ENCODE data around the gene GPR3. TPM values are rescaled to one million over a fixed set of nuclear protein-coding genes. Genes with fewer than 3 reads are reported as not detected.

GPR3 gene
- total and polyA plus RNA-seq, 2 of the 13 experiments (the other 11 are each of a cell fraction or from before 2014, with no cell fraction given): 1.00 to 2.6 TPM

DNA sequence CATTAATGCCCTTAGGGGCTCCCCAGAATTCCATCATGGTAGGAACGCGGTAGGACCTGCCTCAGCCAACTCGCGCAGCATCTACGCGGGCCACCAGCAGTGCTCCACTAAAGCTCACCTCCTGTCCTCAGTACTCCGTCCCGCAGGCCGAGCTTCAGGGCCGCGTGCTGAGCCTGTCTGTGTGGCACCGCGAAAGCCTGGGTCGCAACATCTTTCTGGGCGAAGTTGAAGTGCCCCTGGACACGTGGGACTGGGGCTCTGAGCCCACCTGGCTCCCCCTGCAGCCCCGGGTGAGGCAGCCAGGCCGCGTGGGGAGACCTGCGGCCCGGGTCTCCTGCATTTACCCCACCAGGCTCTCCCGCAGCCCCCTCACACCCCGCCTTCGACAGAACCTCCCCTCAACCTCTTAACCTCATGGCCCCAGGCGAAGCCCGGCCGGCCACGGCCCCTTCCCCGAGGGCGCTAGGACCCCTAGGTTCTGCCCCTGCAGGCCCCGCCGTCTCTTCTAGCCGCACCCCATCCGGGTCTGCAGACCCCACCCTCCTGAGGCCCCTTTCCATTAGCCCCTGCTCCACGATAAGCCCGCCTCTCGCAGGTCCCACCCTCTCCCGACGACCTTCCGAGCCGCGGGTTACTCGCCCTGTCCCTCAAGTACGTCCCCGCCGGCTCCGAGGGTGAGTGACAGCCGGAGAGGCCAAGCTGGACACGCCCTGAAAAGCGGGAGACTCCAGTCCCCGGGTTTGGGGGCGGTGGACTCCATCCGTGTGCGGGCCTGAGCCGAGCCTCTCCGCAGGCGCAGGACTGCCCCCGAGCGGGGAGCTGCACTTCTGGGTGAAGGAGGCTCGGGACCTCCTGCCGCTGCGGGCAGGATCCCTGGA is 41.5 kb upstream of the GPR3 start (continued):
- TF ChIP-seq RNF2 (conservative IDR thresholded peaks at IDR 0.05; ENCODE audit: low read depth): no peak
- peak; percentile 83 for TF ChIP-seq AGO2 (optimal IDR thresholded peaks at IDR 0.05; ENCODE audit: low read depth, low read length)
- TF ChIP-seq, protein P1, sequence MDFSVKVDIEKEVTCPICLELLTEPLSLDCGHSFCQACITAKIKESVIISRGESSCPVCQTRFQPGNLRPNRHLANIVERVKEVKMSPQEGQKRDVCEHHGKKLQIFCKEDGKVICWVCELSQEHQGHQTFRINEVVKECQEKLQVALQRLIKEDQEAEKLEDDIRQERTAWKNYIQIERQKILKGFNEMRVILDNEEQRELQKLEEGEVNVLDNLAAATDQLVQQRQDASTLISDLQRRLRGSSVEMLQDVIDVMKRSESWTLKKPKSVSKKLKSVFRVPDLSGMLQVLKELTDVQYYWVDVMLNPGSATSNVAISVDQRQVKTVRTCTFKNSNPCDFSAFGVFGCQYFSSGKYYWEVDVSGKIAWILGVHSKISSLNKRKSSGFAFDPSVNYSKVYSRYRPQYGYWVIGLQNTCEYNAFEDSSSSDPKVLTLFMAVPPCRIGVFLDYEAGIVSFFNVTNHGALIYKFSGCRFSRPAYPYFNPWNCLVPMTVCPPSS (IDR thresholded peaks at IDR 0.05): no peak
- TF ChIP-seq NFYB (CRISPR knock-in tag; IDR thresholded peaks at IDR 0.05): peak; percentile 52
- no peak for TF ChIP-seq ISX (CRISPR knock-in tag; conservative IDR thresholded peaks at IDR 0.05)
- TF ChIP-seq, protein P2, sequence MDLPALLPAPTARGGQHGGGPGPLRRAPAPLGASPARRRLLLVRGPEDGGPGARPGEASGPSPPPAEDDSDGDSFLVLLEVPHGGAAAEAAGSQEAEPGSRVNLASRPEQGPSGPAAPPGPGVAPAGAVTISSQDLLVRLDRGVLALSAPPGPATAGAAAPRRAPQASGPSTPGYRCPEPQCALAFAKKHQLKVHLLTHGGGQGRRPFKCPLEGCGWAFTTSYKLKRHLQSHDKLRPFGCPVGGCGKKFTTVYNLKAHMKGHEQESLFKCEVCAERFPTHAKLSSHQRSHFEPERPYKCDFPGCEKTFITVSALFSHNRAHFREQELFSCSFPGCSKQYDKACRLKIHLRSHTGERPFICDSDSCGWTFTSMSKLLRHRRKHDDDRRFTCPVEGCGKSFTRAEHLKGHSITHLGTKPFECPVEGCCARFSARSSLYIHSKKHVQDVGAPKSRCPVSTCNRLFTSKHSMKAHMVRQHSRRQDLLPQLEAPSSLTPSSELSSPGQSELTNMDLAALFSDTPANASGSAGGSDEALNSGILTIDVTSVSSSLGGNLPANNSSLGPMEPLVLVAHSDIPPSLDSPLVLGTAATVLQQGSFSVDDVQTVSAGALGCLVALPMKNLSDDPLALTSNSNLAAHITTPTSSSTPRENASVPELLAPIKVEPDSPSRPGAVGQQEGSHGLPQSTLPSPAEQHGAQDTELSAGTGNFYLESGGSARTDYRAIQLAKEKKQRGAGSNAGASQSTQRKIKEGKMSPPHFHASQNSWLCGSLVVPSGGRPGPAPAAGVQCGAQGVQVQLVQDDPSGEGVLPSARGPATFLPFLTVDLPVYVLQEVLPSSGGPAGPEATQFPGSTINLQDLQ (CRISPR knock-in tag; IDR thresholded peaks at IDR 0.05): no peak
- TF ChIP-seq, protein P3, sequence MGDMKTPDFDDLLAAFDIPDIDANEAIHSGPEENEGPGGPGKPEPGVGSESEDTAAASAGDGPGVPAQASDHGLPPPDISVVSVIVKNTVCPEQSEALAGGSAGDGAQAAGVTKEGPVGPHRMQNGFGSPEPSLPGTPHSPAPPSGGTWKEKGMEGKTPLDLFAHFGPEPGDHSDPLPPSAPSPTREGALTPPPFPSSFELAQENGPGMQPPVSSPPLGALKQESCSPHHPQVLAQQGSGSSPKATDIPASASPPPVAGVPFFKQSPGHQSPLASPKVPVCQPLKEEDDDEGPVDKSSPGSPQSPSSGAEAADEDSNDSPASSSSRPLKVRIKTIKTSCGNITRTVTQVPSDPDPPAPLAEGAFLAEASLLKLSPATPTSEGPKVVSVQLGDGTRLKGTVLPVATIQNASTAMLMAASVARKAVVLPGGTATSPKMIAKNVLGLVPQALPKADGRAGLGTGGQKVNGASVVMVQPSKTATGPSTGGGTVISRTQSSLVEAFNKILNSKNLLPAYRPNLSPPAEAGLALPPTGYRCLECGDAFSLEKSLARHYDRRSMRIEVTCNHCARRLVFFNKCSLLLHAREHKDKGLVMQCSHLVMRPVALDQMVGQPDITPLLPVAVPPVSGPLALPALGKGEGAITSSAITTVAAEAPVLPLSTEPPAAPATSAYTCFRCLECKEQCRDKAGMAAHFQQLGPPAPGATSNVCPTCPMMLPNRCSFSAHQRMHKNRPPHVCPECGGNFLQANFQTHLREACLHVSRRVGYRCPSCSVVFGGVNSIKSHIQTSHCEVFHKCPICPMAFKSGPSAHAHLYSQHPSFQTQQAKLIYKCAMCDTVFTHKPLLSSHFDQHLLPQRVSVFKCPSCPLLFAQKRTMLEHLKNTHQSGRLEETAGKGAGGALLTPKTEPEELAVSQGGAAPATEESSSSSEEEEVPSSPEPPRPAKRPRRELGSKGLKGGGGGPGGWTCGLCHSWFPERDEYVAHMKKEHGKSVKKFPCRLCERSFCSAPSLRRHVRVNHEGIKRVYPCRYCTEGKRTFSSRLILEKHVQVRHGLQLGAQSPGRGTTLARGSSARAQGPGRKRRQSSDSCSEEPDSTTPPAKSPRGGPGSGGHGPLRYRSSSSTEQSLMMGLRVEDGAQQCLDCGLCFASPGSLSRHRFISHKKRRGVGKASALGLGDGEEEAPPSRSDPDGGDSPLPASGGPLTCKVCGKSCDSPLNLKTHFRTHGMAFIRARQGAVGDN (CRISPR knock-in tag; IDR thresholded peaks at IDR 0.05): peak; percentile 75
- 0 out of 4 replicates have a peak, but pooled peaks of 1 of the 2 experiments have one; percentile 13 for TF ChIP-seq POLR2A (IDR thresholded peaks at IDR 0.05; ENCODE audit: insufficient read depth in 1 of 2, low read depth in 2 of 2, low read length in 2 of 2)
- no peak for TF ChIP-seq GLI4 (CRISPR knock-in tag; IDR thresholded peaks at IDR 0.05; ENCODE audit: borderline replicate concordance)
- no peak for TF ChIP-seq MTF1 (CRISPR knock-in tag; IDR thresholded peaks at IDR 0.05)
- TF ChIP-seq, protein P4, sequence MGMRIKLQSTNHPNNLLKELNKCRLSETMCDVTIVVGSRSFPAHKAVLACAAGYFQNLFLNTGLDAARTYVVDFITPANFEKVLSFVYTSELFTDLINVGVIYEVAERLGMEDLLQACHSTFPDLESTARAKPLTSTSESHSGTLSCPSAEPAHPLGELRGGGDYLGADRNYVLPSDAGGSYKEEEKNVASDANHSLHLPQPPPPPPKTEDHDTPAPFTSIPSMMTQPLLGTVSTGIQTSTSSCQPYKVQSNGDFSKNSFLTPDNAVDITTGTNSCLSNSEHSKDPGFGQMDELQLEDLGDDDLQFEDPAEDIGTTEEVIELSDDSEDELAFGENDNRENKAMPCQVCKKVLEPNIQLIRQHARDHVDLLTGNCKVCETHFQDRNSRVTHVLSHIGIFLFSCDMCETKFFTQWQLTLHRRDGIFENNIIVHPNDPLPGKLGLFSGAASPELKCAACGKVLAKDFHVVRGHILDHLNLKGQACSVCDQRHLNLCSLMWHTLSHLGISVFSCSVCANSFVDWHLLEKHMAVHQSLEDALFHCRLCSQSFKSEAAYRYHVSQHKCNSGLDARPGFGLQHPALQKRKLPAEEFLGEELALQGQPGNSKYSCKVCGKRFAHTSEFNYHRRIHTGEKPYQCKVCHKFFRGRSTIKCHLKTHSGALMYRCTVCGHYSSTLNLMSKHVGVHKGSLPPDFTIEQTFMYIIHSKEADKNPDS (CRISPR knock-in tag; IDR thresholded peaks at IDR 0.05): no peak
- no peak for TF ChIP-seq ZFP90 (CRISPR knock-in tag; IDR thresholded peaks at IDR 0.05; ENCODE audit: borderline replicate concordance)
- TF ChIP-seq, protein P5, sequence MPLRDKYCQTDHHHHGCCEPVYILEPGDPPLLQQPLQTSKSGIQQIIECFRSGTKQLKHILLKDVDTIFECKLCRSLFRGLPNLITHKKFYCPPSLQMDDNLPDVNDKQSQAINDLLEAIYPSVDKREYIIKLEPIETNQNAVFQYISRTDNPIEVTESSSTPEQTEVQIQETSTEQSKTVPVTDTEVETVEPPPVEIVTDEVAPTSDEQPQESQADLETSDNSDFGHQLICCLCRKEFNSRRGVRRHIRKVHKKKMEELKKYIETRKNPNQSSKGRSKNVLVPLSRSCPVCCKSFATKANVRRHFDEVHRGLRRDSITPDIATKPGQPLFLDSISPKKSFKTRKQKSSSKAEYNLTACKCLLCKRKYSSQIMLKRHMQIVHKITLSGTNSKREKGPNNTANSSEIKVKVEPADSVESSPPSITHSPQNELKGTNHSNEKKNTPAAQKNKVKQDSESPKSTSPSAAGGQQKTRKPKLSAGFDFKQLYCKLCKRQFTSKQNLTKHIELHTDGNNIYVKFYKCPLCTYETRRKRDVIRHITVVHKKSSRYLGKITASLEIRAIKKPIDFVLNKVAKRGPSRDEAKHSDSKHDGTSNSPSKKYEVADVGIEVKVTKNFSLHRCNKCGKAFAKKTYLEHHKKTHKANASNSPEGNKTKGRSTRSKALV (CRISPR knock-in tag; IDR thresholded peaks at IDR 0.05): no peak
